Gastroesophageal sphincter (tissue), 4 donors: ENCODE data around the gene KCNAB3. TPM values are rescaled to one million over a fixed set of nuclear protein-coding genes. Genes with fewer than 3 reads are reported as not detected.

Source experiments
- ATAC-seq: fragments of 150-250 bp; one replicate; pipeline ENCODE4 v1.9.1; 2016; ENCODE audit warnings: mild to moderate bottlenecking, moderate library complexity
- H3K27ac ChIP-seq, 4 donors: fragments of 200-600 bp; sonication (generic) in 3 of 4; 1 replicate in 3 of 4; 2 replicates in 1 of 4; pipeline ENCODE4 v1.5.1; 2016 to 2019
- H3K27me3 ChIP-seq: fragments of 200-600 bp; sonication (generic); one replicate; pipeline ENCODE4 v1.5.1; 2019
- H3K36me3 ChIP-seq, 2 donors: fragments of 200-600 bp; sonication (generic); one replicate each; pipeline ENCODE4 v1.5.1; 2019; ENCODE audit warnings: control low read depth in 1 of 2
- H3K4me1 ChIP-seq, 3 donors: fragments of 200-600 bp; sonication (generic); 1 replicate in 2 of 3; 2 replicates in 1 of 3; pipeline ENCODE4 v1.5.1; 2016 to 2019; ENCODE audit warnings: control low read depth in 2 of 3
- H3K4me3 ChIP-seq, 2 donors: fragments of 200-600 bp; sonication (generic); one replicate each; pipeline ENCODE4 v1.5.1; 2019; ENCODE audit warnings: mild to moderate bottlenecking in 1 of 2, moderate library complexity in 1 of 2
- H3K9me3 ChIP-seq, 3 donors: fragments of 200-600 bp; sonication (generic); one replicate each; pipeline ENCODE4 v1.5.1; 2017 to 2019; ENCODE audit warnings: control low read depth in 2 of 3
- CTCF ChIP-seq, 4 experiments: fragments of 200-600 bp in 2 of 4; fragments of 450-650 bp in 2 of 4; sonication (generic) in 1 of 4; IDR thresholded peaks; one replicate each; pipeline ENCODE4 v1.5.1; 2017 to 2019; ENCODE audit warnings: antibody characterized with exemption in 4 of 4, mild to moderate bottlenecking in 2 of 4, moderate library complexity in 2 of 4
- EP300 ChIP-seq: sonication (generic); formaldehyde crosslinking; IDR thresholded peaks from one replicate; pipeline ENCODE4 v1.6.1; 2017; ENCODE audit warnings: antibody characterized with exemption, mild to moderate bottlenecking
- POLR2A ChIP-seq, 2 donors: fragments of 450-650 bp; IDR thresholded peaks; one replicate each; pipeline ENCODE4 v1.6.1; 2017; ENCODE audit warnings: antibody characterized with exemption in 2 of 2, mild to moderate bottlenecking in 2 of 2, moderate library complexity in 1 of 2
- POLR2AphosphoS5 ChIP-seq: sonication (generic); formaldehyde crosslinking; IDR thresholded peaks from one replicate; pipeline ENCODE4 v1.6.1; 2017; ENCODE audit warnings: antibody characterized with exemption
- WGBS, 2 donors: methylation state at CpG; one replicate each; pipeline ENCODE4 v1.1.5; 2018; ENCODE audit warnings: low coverage in 1 of 2; 5-methylcytosine and 5-hydroxymethylcytosine counted together
- total RNA-seq, 4 donors: library from RNA; depleted of rRNA; stranded (reverse); fragments of >200 nt; gene quantifications; one replicate each; pipeline ENCODE4 v1.1.0, GENCODE V29; 2016

Gene KCNAB3
- total RNA-seq, 4 donors from 2014 or later: 0.58 to 1.3 TPM; not detected in 2

- Histone ChIP-seq H3K9me3 (no peaks in the 10 kb centered on the region), H3K27ac (peak within 1 kb of the TSS; percentile 30 to 97 (median 91)), H3K36me3 (peaks cover 0 to 26% of the 10 kb centered on the region in 2 donors), H3K27me3 (no peaks in the 10 kb centered on the region), H3K4me1 (peaks cover 6 to 68% (median 39%) of the 10 kb centered on the region in 3 donors), H3K4me3 (peak within 1 kb of the TSS; percentile 4 to 67)
- TF ChIP-seq POLR2A (IDR thresholded peaks at IDR 0.05): peak in 1 of 2 donors; percentile 5
- no peak for TF ChIP-seq EP300
- WGBS, 2 donors: 18 to 36% methylated on average over 1 to 12 of the region's 18 CpGs
- ATAC-seq: peak; percentile 29
Measured at GRCh38 chr17:7888184-7888920, 41.3 kb downstream of the KCNAB3 start, which contains the start of gene CHD3. CHD3 (plus strand) TSS chr17:7888789; CDS start chr17:7889001, 212 bp downstream.

- ATAC-seq: peak; percentile 89
- Histone ChIP-seq H3K9me3 (no peaks in the 10 kb centered on the region), H3K36me3 (peaks cover 0 to 19% of the 10 kb centered on the region in 2 donors), H3K4me1 (peaks cover 6 to 75% (median 41%) of the 10 kb centered on the region in 3 donors), H3K4me3 (peak overlapping the region; percentile 4 to 67), H3K27me3 (no peaks in the 10 kb centered on the region), H3K27ac (peak overlapping the region; percentile 30 to 97 (median 91))
- no peak for TF ChIP-seq EP300
- peak; percentile 53 for TF ChIP-seq POLR2AphosphoS5
- TF ChIP-seq POLR2A (IDR thresholded peaks at IDR 0.05): peak; percentile 7 to 17
- WGBS, 2 donors: 1 to 5% methylated on average over 3 to 21 of the region's 35 CpGs
Measured at GRCh38 chr17:7887482-7888183, 42.0 kb downstream of the KCNAB3 start.

- H3K9me3 ChIP-seq: no peaks in the 10 kb centered on the region
- TF ChIP-seq CTCF (IDR thresholded peaks at IDR 0.05) (no peak), POLR2AphosphoS5 (no peak), EP300 (no peak), POLR2A (IDR thresholded peaks at IDR 0.05) (no peak)
- H3K36me3 ChIP-seq: peaks cover 0 to 15% of the 10 kb centered on the region in 2 donors
- H3K4me3 ChIP-seq: peak overlapping the region; percentile 4 to 67
- H3K27ac ChIP-seq: peak overlapping the region; percentile 59 to 97 (median 91)
- H3K4me1 ChIP-seq: peaks cover 6 to 81% (median 43%) of the 10 kb centered on the region in 3 donors
- ATAC-seq: no peak
- WGBS, 2 donors: 4 to 6% methylated on average over 8 of the region's 8 CpGs
- H3K27me3 ChIP-seq: no peaks in the 10 kb centered on the region
Measured at GRCh38 chr17:7887038-7887481, 42.6 kb downstream of the KCNAB3 start.

- no peaks in the 10 kb centered on the region for H3K9me3 ChIP-seq
- TF ChIP-seq CTCF (IDR thresholded peaks at IDR 0.05) (peak in 3 of 4 experiments; percentile 4 to 5 (median 5)), POLR2AphosphoS5 (no peak)
- H3K27me3 ChIP-seq: no peaks in the 10 kb centered on the region
- 0 to 2% methylated on average over 1 to 13 of the region's 30 CpGs for WGBS, 2 donors
- peak overlapping the region; percentile 67 to 86 for H3K4me3 ChIP-seq
- peaks cover 6 to 87% (median 48%) of the 10 kb centered on the region in 3 donors for H3K4me1 ChIP-seq
- peaks cover 0 to 9% of the 10 kb centered on the region in 2 donors for H3K36me3 ChIP-seq
- peak overlapping the region; percentile 59 to 97 (median 91) for H3K27ac ChIP-seq
- ATAC-seq: no peak
Measured at GRCh38 chr17:7886227-7887037, 43.2 kb downstream of the KCNAB3 start.

- H3K36me3 ChIP-seq: peaks cover 0 to 6% of the 10 kb centered on the region in 2 donors
- TF ChIP-seq POLR2A (IDR thresholded peaks at IDR 0.05): peak in 1 of 2 donors; percentile 6
- TF ChIP-seq CTCF (IDR thresholded peaks at IDR 0.05): no peak
- H3K9me3 ChIP-seq: no peaks in the 10 kb centered on the region
- WGBS, 2 donors: 0% methylated on average over 3 to 6 of the region's 64 CpGs
- H3K4me1 ChIP-seq: peaks cover 6 to 89% (median 48%) of the 10 kb centered on the region in 3 donors
- H3K27ac ChIP-seq: peak overlapping the region; percentile 59 to 97 (median 91)
- H3K4me3 ChIP-seq: peak overlapping the region; percentile 67 to 86
- ATAC-seq: no peak
- H3K27me3 ChIP-seq: no peaks in the 10 kb centered on the region
Measured at GRCh38 chr17:7885367-7886226, 44.1 kb downstream of the KCNAB3 start.
